Measurements from ENCODE around the gene TUBA4A. TPM values are rescaled to one million over a fixed set of nuclear protein-coding genes. Genes with fewer than 3 reads are reported as not detected.

Gene TUBA4A
- total and polyA plus RNA-seq, 8 donors, result 18.7 to 141 (median 40.0) TPM

DNA sequence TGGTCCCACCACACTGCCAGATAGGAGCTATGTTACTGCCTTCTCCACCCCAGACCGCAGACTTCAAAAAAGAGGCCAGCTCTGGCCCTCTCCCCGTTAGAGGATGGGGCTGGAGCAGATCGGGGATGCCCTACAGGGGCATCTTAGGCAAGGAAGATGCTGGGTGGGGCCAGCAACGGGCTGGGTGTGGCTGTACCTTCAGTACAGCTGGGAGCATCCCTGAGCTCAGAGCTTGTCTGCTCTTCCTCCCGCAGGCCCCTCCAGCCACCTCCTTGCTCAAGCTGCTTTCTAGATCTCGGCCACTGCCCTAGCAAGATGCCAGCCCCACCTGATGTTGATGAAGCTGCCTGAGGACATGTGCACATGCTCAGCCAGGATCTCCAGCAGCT is 45.6 kb upstream of the TUBA4A start:
- no peak overlapping the region for H3K27ac ChIP-seq
- no peak overlapping the region for H3K4me3 ChIP-seq
- no peak for DNase-seq
- peaks cover 0 to 49% (median 18%) of the 10 kb centered on the region in 3 donors for H3K27me3 ChIP-seq
- intact Hi-C loops (cut with DNase I; ENCODE audit: low total_unique reads), result no loop called here
- WGBS, 5 donors, result 77 to 95% (median 84%) methylated on average over 3 to 6 of the region's 6 CpGs
- no peaks in the 10 kb centered on the region for H3K36me3 ChIP-seq
- peaks cover 1 to 17% (median 12%) of the 10 kb centered on the region in 4 donors for H3K4me1 ChIP-seq
- no peaks in the 10 kb centered on the region for H3K9me3 ChIP-seq
- TF ChIP-seq POLR2AphosphoS5 (IDR thresholded peaks at IDR 0.05), result no peak
- no peak for TF ChIP-seq CTCF (IDR thresholded peaks at IDR 0.05)
- TF ChIP-seq EP300 (IDR thresholded peaks at IDR 0.05), result no peak
- no peak for TF ChIP-seq POLR2A (IDR thresholded peaks at IDR 0.05)

DNA sequence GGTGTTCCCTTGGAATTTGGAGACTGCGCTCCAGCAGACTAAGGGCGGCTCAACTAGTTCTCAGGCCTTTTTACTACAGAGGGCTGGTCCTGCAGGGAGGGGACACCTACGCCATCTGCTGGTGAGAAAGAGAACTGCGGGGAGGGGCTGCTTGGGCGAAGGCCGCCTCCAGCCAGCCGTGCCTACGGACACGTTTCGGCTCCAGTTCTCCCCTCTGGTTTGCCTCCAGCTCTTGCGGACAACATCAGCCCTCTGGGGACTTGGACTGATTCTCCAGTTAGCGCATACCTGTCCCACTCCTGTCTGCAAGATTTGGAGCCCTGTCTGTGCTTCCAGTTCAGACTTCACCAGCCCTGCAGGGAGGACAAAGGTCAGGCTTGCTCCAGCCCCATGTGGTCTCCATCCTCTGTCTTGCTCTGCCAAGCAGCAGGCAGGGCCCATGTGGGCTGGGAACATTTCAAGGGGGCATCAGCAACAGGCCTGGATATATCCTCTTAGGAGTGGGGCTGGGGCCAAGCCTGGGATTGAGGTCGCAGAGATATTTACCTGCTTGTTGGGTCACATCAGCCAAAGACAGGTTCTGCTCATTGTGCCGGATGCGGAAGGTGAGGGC is 45.1 kb upstream of the TUBA4A start:
- intact Hi-C loops (cut with DNase I; ENCODE audit: low total_unique reads), result no loop called here

GRCh38 chr2:219297766-219298456 is 44.2 kb upstream of the TUBA4A start:
- peaks cover 4 to 24% (median 19%) of the 10 kb centered on the region in 4 donors for H3K4me1 ChIP-seq
- no peak overlapping the region for H3K27ac ChIP-seq
- H3K36me3 ChIP-seq, result no peaks in the 10 kb centered on the region
- H3K27me3 ChIP-seq, result peaks cover 0 to 37% (median 18%) of the 10 kb centered on the region in 3 donors
- WGBS, 5 donors, result 77 to 86% (median 82%) methylated on average over 11 to 14 of the region's 14 CpGs
- H3K4me3 ChIP-seq, result no peak overlapping the region
- no peaks in the 10 kb centered on the region for H3K9me3 ChIP-seq
- DNase-seq, result no peak
- TF ChIP-seq CTCF (IDR thresholded peaks at IDR 0.05) (no peak), EP300 (IDR thresholded peaks at IDR 0.05) (no peak)
- intact Hi-C loops (cut with DNase I; ENCODE audit: low total_unique reads), result no loop called here

More for the DNA sequence above, 45.1 kb upstream of the TUBA4A start:
- peak in 2 of 3 donors; percentile 38 to 69 for TF ChIP-seq POLR2AphosphoS5 (IDR thresholded peaks at IDR 0.05)
- peak in 6 of 7 experiments; percentile 84 to 100 (median 98) for TF ChIP-seq CTCF (IDR thresholded peaks at IDR 0.05)
- no peak for TF ChIP-seq POLR2A (IDR thresholded peaks at IDR 0.05)
- no peak for TF ChIP-seq EP300 (IDR thresholded peaks at IDR 0.05)
- Histone ChIP-seq H3K27me3 (peaks cover 0 to 46% (median 18%) of the 10 kb centered on the region in 3 donors), H3K27ac (no peak overlapping the region), H3K4me1 (peaks cover 4 to 22% (median 17%) of the 10 kb centered on the region in 4 donors), H3K4me3 (no peak overlapping the region), H3K36me3 (no peaks in the 10 kb centered on the region), H3K9me3 (no peaks in the 10 kb centered on the region)
- 19 to 42% (median 22%) methylated on average over 6 to 15 of the region's 15 CpGs for WGBS, 5 donors
- peak; percentile 91 to 95 for DNase-seq

DNA sequence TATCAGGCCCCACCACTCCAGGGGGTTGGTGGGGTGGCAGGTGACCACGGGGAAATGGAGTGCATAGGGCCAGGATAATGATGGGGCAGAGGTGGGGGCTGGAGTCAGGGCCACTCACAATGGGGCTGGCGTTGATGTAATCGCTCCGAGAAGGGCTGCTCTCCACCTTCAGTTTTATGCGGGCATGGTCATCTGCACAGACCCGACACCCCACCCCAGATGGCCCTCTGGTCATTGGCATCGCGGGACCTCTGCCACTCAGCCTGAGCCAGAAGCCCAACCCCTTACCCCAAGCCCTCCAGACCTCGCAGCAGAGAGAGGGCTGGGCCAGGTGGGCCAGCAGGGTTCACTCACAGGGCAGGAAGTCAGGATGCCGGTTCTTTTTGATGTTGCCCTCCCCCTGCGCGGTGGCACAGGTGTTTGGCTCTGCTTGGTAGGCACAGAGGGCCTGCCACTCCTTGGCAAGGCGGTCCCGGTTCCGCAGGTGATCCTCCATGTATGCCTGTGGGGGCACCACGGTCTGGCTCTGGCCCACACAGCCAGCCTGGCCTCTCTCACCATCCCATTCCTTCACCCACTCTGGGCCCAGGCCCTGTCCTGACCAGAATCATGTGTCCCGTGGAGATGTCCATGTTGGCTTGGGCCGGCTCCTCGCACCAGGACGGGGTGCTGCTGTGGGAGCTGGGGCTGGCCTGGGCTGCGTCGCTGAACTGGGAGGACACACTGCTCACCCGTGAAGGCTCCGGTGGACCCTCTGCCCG is 43.1 kb upstream of the TUBA4A start:
- WGBS, 5 donors, result 83 to 95% (median 86%) methylated on average over 12 to 25 of the region's 25 CpGs
- peaks cover 4 to 24% (median 19%) of the 10 kb centered on the region in 4 donors for H3K4me1 ChIP-seq
- no peak overlapping the region for H3K4me3 ChIP-seq
- intact Hi-C loops (cut with DNase I; ENCODE audit: low total_unique reads), result no loop called here
- H3K9me3 ChIP-seq, result no peaks in the 10 kb centered on the region
- no peaks in the 10 kb centered on the region for H3K36me3 ChIP-seq
- no peak for TF ChIP-seq POLR2AphosphoS5 (IDR thresholded peaks at IDR 0.05)
- TF ChIP-seq POLR2A (IDR thresholded peaks at IDR 0.05), result no peak
- no peak for TF ChIP-seq CTCF (IDR thresholded peaks at IDR 0.05)
- TF ChIP-seq EP300 (IDR thresholded peaks at IDR 0.05), result no peak
- H3K27ac ChIP-seq, result no peak overlapping the region
- peak in 1 of 2 donors; percentile 5 for DNase-seq
- peaks cover 0 to 26% (median 8%) of the 10 kb centered on the region in 3 donors for H3K27me3 ChIP-seq

Measured in stomach (tissue), 9 donors.